GM12801 (cell line): ENCODE measurements around the gene MRPL3.

Source experiments
- CTCF ChIP-seq: IDR thresholded peaks from one replicate; pipeline ENCODE4 v1.5.1; 2011; ENCODE audit warnings: control low read depth; ENCODE audit not compliant: insufficient read length; ENCODE audit errors: extremely low read depth

Gene MRPL3

GRCh38 chr3:131532645-131533044, 29.9 kb upstream of the MRPL3 start:
- TF ChIP-seq CTCF: no peak

GRCh38 chr3:131530843-131531242, 28.1 kb upstream of the MRPL3 start:
- no peak for TF ChIP-seq CTCF

GRCh38 chr3:131530388-131530787, 27.6 kb upstream of the MRPL3 start:
- no peak for TF ChIP-seq CTCF

- no peak for TF ChIP-seq CTCF
Measured at GRCh38 chr3:131526801-131527347, 24.1 kb upstream of the MRPL3 start.

- TF ChIP-seq CTCF: no peak
Measured at GRCh38 chr3:131518680-131519079, 15.9 kb upstream of the MRPL3 start.

- TF ChIP-seq CTCF: no peak
Measured at GRCh38 chr3:131505421-131505820, 2.6 kb upstream of the MRPL3 start.

GRCh38 chr3:131503320-131503635, 507 bp upstream of the MRPL3 start:
- no peak for TF ChIP-seq CTCF

- TF ChIP-seq CTCF: no peak
Measured at GRCh38 chr3:131501949-131502348, 822 bp downstream of the MRPL3 start.
